NCI-H226 (cell line): ENCODE results near the gene STIMATE.
A peak's percentile ranks its signal among the peaks of the same experiment; 100 is the strongest.

Experiments used
- DNase-seq: peaks from one replicate; pipeline ENCODE4 v3.0.0-alpha.2; 2015

STIMATE gene

DNA sequence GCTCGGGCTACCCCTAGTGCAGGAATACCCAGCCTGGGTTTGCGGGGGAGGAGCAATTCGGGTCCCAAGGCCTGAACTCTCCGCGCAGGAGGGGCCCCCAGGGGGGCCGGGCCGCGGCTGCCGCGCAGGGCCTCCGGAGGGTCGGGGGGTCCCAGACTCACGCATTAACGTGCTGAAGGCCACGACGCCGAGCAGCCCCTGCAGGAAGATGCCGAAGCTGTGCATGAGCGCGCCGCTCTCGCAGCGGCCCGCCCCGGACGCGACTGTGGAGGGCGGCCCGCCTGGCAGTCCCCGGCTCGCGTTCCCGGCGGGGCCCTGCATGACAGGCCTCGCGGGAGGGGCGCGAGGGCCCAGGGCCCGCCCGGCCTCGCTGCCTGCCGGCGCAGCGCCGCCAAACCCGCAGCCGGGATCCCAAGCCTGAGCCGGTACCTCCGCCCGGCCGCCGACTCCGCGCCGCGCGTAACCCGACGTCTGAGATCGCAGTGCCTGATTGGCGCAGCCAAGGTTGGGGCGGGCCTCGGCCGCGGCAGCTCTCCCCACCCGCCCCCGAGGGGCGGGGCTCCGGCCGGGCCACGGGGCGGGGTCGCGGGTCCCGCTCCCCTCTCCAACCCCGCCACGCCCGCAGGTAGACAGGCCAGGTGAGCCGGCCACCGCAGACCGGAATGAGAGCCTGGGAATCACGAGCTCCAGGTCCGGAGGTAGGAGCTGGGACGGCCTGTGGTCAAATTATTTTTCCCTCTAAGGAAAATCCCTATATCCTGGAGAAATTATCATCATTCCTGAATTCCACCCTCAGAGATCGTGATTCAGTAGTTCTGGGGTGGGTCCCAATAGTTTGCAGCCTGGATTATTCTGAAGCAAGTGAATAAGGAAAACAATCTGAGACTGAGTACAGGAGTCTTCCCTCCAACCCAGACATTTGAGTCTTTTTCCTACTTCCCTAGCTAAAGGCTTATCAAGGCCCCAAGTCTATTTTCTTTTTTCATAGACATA lies at the start of gene STIMATE:
TSS of gene STIMATE (minus strand) at position 419 of the 993 bp plus-strand sequence. CDS start at position 321, 98 bp downstream.
- peak; percentile 66 for DNase-seq

DNA sequence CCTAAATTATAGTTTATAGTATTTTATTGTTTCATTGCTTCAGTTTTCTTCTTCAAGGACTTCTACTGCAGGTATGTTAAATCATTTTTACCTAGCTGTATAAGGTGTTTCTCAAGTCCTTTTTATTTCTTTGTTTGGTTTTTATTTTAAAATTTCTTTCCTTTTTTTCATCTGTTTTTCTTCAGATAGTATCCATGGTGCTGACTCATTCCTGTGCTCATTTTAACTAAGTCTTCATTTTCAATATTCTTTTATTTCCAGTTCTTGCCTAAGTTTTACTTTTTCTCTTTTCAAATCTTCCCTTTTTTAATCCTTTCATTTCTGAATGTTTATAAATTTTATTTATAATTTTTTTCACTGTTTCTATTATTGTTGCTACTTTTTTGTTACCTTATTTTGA lies 42.3 kb upstream of the STIMATE start:
- DNase-seq, result no peak

DNA sequence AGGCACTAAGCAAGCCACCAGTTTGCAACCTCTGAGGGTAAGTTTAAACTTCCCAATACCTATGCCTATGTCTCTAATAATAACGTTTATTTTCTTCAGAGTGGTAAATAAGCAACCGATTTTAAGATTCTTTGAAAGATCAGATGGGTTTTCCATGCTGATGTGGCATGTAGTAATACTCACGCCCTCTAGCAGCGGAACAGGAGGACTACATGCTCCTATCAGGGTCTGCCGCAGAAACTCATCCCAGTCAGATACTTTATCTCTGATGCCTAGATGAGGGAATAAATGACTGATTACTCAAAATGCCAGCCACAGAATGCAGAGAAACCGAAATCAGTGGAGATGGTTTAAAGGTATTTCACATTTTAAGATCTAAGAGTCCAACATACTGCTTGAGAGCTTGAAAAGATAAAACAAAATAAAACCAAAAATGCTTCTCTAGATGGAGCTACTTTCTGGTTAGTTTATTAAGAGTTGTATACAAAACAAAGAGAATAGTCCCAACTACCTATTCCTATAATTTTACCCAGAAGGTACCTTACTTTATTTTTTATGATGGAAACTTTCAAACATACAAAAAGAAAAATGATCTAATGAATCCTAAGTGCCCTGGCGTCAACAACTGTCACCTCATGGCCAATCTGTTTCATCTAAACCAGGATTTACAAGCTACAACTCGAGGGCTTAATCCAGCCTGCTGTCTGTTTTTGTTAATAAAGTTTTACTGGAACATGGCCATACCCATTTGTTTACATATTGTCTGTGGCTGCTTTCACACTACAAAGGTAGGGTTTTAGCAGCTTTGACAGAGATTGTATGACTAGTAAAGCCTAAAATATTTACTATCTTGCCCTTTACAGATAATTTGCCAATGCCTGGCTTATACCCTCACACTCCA lies 37.5 kb upstream of the STIMATE start:
- peak; percentile 14 for DNase-seq

DNA sequence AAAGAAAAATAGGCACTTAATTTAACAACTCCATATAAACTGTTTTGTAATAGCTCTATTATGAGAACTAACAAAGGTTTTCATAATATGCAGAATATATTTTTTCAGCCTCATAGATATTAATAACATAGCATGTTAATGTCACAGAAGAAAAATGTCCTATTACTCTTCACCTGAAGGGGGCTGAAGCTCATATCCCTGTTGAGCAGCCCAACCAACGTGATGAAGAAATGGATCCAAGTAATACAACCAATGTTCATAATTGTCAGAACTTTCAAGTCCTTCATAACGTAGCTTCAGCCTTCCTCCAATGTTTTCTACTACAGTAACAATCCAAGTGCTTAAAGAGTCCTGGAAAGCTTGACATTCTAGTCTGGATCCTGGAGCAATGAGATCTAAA lies 34.5 kb upstream of the STIMATE start:
- DNase-seq, result no peak

DNA sequence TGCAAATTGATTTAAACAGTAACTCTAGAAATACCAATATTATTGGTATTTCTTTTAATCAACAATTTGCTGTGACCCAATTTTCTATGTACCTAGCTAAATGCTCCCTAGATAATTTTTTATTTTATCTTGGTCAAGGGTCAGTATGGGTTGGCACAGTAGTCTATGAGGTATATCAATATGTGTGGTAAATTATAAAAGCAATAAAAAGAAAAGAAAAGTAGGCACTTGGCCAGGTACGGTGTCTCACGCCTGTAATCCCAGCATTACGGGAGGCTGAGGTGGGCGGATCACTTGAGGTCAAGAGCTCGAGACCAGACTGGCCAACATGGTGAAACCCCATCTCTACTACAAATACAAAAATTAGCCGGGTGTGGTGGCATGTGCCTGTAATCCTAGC lies 34.0 kb upstream of the STIMATE start:
- DNase-seq, result no peak

DNA sequence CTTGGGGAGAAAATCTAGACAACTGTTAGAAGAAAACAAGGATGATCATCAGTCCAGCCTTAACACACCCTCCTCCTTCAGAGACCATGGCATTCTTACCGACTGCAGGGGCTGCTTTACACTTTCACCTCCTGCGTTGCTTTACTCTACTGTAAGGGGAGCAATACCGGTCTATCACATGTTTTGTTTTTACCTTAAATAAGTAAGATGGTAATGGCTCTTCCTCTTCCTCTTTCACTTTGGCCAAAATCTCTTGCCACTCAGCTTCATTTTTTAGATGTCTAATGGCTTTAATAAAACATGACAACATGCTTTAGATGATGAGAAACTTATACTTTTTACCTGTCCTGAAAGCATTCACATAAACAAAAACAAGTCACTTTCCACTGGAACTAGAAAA lies 33.4 kb upstream of the STIMATE start:
- DNase-seq, result no peak

DNA sequence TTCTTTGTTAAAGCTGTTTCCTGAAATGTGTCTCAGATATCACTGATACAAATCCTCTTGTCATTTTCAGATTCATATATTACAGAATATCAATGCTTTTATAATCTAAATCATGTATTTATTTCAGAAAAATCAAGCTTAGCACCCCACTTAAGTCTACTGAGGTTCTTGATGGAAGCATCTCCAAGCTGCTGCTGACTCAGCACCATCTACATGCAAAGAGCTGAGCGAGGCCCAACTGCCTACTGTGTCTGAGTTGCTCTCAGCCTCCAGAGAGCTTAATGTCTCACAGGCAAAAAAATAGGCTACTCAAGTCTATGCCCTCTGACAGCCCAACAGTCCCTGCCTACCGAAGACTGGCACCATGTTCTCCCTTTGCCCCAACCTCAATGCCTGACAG lies 29.2 kb upstream of the STIMATE start:
- no peak for DNase-seq

DNA sequence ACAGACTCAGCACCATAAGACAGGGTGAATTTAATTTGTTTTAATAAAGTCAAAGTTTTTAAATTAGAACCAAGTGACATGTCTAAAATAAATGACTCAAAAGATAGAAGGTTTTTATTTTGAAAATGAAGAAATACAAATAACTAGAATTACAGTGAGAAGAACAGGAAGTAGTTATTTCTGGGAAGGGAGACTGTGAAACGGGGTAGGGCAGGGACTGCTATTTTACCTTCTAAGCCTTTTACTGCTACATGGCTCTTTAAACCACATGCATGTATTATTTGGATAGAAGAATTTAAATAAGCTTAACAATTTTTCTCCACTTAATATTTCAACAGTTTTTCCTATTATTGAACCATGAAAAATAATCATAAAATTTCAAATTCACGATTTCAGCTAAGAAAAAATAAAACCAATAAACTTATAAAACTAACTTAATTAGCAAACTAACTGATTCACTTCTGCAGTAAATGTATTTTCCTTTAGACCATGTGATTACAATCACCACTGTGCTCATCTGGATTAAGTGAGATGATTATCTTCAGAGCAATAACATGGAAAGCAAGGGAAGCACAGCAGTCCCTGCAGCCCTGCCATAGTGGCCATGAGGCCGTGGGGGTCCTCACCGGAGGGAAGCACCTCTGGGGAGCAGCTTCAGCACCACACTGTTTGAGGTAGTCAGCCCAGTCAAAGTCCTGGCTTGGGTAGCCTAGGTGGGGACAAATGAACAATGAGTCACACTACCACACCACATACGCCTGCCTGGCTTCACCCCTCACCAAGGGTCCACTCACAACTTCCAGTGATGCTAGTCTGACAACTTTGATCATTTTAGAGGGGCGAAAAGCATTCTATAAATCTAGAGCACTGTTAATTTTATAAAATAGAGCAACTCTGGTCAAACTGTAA lies 28.3 kb upstream of the STIMATE start:
- DNase-seq, result no peak

DNA sequence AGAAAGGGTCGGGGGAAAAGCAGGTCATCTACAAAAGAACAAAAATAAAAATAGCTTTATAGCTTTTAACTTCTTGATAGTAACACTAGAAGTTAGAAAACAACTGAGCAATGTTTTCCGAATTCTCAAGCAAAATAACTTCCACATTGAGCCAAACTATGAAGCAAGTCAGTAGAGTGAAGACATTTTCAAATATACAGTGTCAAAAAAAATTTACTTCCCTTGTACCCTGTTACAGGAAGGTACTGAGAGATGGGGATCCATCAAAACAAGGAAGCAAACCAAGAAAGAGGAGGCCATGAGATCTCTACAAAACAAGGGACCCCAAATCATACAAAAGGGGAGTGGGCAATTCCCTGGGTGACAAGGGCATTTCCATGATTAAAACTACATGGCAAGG lies 26.6 kb upstream of the STIMATE start:
- no peak for DNase-seq

DNA sequence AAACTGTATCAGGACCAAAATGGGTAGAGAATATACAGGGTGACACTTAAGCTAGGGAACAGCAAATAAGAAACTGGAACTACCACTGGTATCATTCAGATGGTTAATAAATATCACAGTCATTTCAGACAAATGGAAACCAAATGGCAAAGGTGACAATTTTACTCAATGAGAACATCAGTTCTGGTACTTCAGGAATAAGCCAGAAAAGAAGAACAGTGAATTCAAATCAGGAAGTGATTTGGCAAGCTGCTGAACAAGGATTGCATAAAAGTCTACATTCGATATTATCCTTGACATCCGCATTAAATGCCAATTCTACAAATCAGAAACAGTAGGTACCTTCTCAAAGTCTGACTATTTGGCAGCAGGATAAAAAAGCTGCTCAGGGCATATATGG lies 23.5 kb upstream of the STIMATE start:
- DNase-seq, result no peak

DNA sequence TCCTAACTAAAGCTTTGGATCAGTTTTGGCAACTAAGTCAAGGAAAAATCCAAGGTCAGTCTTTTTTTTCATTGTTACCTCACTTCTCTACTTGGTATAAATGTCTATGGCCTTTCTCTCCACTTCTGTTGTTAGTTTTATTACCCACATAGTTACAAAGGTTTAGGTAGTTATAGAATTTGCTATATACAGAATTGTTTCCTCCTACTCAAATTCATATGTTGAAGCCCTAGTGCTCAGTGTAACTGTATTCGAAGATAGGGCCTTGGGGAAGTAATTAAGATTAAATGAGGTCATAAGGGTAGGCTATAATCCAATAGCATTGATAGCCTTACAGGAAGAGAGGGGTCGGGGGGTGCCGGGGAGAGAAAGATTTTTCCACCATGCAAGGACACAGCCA lies 19.7 kb upstream of the STIMATE start:
- no peak for DNase-seq

DNA sequence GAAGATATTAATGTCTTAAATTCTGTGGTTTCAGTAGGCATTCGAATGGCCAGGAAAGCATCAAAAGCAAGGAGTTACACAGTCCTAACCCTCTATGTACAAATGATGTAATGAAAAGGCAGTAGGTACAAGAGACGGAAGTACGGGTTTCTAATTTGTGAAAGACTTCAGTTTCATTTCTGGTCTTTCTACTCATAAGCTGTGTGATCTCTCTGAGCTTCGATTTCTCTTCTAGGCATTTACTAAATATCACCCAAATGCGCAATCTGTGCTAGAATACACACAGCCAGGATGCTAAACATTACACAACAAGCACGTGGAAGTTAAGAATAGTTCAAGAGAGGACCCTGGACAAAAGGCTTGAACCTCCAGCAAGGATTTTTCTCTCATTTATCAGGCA lies 17.9 kb upstream of the STIMATE start:
- DNase-seq, result no peak

DNA sequence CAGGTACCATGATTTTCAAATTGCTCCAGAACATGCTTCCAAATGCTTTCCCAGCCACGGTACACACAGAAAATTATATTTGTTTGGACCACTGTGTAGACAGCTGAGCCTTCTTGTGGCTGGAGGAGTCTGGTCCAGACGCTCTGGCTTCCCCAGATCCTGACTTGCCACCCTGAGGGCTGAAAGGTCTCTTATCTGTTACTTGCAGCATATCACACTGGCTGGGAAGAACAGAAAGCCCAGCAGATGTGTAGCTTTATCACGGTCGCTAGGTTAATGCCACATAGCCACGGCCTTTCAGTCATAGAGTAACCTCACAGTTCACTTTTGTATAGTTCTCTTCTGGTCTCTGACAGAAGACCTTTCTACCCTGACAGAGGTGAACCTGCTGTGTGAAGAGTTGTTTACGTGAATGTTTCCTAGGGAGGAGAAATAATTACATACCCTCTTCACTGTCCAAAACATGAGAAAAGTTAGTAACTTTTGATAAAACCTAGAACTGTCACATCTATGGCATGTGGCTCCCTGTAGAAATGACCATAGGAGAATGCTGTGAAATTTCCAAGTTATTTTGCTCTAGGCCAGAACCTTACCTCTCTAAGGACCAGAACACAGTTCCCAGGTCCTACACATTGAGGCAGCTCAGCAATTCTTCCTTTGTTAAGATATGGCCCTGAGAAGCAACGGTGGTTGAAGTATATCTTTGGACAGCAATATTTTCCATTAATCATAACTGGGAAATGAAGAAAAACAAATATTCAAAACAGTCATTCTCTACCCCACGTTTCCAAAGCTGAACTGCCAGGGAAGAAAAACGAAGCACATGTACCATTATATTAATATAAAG lies 15.8 kb upstream of the STIMATE start:
- DNase-seq, result no peak

DNA sequence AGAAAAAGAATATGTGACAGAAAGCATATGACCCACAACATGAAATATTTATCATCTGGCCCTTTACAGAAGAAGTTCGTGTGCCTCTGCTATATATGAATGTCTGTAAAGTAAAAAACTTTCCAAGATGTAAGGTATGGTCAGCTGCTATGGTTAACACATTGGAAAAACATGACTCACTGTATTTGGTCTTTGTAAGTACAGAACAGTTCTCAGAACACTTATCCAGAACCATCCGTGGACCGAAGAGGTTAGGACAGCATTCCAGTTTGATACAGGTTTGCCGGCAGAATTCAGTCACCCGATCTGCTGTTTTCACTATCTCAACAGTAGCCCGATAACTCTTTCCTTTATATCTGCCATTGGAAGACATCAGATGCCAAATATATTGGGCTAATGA lies 13.5 kb upstream of the STIMATE start:
- DNase-seq, result no peak

DNA sequence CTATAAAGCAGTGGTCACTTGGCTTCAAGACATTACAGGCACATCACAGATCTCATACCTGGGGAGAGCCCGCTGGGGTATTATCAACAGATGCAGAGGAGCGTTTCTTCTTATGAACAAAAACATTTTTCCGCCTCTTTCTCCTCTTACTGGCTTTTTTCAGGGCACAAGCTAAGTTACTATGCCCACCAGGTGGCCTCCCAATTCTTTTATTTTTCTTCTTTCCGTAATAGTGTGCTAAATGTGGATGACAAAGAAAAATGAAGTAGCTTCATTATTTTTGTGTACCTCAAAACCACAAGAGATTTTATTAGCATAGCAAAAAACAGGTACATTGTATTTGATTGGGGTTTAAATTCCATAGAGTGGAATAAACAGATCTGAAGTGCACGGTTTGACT lies 10.1 kb upstream of the STIMATE start:
- DNase-seq, result no peak

DNA sequence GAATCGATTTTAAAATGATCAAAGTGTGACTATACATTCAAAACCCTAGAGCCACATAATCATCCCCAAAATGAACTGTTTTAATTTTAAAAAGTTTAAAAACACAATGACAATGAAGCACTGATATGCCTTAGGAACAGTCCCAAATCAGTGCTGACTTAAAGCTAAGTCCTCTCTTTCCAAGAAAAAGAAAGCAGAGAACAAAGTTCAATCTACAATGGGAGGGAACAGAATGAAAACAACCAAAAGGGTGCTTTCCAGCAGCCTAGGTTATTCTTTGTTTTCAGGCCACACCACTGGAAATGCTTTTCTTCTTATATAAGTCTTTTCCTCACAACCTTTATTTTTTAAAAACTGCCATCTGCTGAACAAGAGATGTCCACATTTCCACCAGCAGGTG lies 7.2 kb upstream of the STIMATE start:
- DNase-seq, result no peak

DNA sequence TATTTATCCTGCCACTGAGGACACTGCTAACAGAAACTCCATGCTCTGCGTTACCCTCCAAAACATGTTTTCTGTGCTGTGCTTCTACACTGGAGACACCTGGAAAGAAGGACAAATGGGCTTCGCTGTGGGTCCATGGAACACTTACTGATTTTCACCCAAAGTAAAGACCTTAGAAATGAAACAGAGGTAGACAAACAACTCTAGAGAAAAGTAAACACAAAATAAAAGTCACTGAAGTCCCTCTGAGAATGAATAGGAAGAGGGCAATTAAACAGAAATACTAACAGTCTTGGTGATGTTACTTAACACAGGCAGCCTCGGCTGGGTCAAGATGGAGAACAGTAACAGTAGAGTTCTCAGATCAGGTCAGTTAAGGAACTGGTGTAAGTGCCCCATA lies 6.7 kb upstream of the STIMATE start:
- DNase-seq, result no peak

DNA sequence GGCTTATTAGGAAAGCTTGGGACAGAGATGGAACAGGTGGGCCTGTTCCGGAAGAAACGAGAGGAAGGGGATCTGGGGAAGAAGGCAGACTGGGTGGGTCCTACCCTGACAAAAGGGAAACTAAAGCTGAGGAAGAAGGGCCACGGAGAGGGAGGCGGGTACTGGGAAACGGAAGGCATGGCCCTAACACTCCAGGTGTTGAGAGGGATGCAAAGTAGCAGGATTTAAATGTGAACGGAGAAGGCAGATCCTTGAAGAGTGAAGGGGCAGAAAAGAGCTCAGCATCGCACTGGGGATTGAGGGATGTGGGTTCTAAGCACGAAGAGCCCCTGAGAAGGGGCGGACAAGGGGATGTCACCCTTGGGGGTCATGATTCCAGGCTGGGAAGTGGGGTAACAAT lies 735 bp downstream of the STIMATE start:
- no peak for DNase-seq

DNA sequence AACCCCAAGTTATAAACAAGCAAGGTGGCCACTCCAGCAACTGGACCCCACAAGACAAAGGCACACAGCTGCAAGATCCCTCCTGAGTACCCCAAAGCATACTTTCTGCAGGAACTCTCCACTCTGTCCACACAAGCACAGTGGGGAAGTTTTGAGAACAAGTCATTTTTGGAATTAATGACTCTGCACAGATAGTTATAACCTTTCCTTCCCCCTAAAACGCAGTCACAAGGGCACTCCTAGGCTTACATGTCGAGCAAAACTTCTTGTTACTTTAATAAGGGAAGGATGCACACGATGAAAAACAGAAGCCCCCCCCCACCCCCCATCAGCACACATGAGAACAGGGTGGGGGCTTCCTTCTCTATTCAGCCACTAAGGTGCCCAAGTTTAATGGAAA lies 1.2 kb downstream of the STIMATE start:
- no peak for DNase-seq

DNA sequence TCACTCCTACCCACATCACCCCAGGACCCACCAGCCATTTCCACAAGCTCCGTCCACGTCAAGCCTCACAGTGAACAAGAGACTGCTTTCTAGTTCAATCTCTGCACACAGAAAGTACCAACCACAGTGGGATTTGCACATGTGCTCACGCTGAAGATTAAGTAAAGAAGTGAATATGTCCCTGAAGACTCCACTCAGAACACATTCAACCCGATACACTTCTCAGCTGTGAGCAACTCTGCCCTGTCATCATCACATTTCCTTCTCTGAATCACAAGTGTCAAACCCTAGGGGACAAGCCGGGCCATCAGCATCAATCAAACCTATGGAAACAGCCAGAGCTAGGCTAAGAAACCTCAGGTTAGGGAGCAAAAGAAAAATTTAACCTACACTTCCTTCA lies 1.9 kb downstream of the STIMATE start:
- DNase-seq, result no peak

DNA sequence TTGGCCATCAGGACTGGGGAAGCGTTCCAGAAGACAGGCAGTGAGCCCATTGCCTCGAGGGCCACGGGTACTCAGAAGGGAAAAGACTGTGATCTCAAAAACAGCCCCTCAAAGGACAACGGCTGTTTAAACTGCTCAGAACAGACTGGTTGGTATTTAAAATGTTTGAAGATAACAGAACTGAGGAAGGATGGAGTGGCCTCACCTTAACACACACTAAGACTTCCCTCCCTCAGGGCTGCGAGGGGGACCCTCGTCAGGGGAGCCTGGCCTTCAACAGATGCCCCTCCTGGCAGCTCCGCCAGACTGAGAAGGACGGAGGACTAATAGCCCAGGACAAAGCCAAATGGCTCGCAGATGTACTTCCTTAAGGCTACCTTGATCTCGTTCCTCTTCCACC lies 2.6 kb downstream of the STIMATE start:
- no peak for DNase-seq

DNA sequence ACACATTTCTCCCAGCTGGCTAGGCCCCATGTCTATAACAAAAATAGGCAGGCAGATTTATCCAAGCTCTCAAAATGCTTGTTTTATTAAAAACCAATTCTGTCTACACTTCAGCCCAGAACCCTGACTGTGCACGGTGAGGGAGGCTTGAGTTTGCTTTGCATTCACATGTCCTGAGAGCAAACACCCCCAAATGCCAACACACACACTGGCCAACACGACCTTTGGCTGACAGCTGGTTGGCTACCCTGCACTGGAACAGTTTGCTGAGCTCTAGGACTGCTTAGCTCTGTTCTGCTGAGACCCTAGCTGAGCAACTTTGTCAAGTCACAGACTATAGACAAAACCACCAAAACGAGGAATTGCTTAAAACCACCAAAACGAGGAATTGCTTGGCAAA lies 3.6 kb downstream of the STIMATE start:
- no peak for DNase-seq
